ENCODE measurements around the gene PARN.
"Not testable (repeated sequence)": the region's sequence is repeated elsewhere in the genome, so short reads cannot be mapped to it uniquely, and the experiment has no call there.

Gene PARN

GRCh38 chr16:14602443-14602963 lies 27.6 kb downstream of the PARN start:
- no peak for TF ChIP-seq CTCF (conservative IDR thresholded peaks at IDR 0.05; ENCODE audit: control insufficient read depth, insufficient read depth, low read depth, low read length)
- no peak for DNase-seq (ENCODE audit: low read depth)
- H3K4me3 ChIP-seq (ENCODE audit: control insufficient read depth, low read depth, low read length) = no peak overlapping the region

- peak; percentile 44 for TF ChIP-seq CTCF (conservative IDR thresholded peaks at IDR 0.05; ENCODE audit: control insufficient read depth, insufficient read depth, low read depth, low read length)
- H3K4me3 ChIP-seq (ENCODE audit: control insufficient read depth, low read depth, low read length) = no peak overlapping the region
- DNase-seq (ENCODE audit: low read depth) = peak; percentile 45
Observed at GRCh38 chr16:14600164-14600563, 29.9 kb downstream of the PARN start.

- no peak for TF ChIP-seq CTCF (conservative IDR thresholded peaks at IDR 0.05; ENCODE audit: control insufficient read depth, insufficient read depth, low read depth, low read length)
- no peak overlapping the region for H3K4me3 ChIP-seq (ENCODE audit: control insufficient read depth, low read depth, low read length)
- no peak for DNase-seq (ENCODE audit: low read depth)
Observed at GRCh38 chr16:14586637-14587305, 43.3 kb downstream of the PARN start.

GRCh38 chr16:14585287-14585686 lies 44.8 kb downstream of the PARN start:
- no peak for TF ChIP-seq CTCF (conservative IDR thresholded peaks at IDR 0.05; ENCODE audit: control insufficient read depth, insufficient read depth, low read depth, low read length)
- H3K4me3 ChIP-seq (ENCODE audit: control insufficient read depth, low read depth, low read length) = no peak overlapping the region
- DNase-seq (ENCODE audit: low read depth) = no peak

GRCh38 chr16:14580926-14581325 lies 49.1 kb downstream of the PARN start:
- H3K4me3 ChIP-seq (ENCODE audit: control insufficient read depth, low read depth, low read length); DNase-seq (ENCODE audit: low read depth): not testable (repeated sequence)

- no peak for TF ChIP-seq CTCF (conservative IDR thresholded peaks at IDR 0.05; ENCODE audit: control insufficient read depth, insufficient read depth, low read depth, low read length)
- H3K4me3 ChIP-seq (ENCODE audit: control insufficient read depth, low read depth, low read length) = no peak overlapping the region
- DNase-seq (ENCODE audit: low read depth) = no peak
Observed at GRCh38 chr16:14579266-14579665, 50.8 kb downstream of the PARN start.

GRCh38 chr16:14576532-14576931 lies 53.5 kb downstream of the PARN start:
- no peak for DNase-seq (ENCODE audit: low read depth)
- TF ChIP-seq CTCF (conservative IDR thresholded peaks at IDR 0.05; ENCODE audit: control insufficient read depth, insufficient read depth, low read depth, low read length) = no peak
- H3K4me3 ChIP-seq (ENCODE audit: control insufficient read depth, low read depth, low read length) = no peak overlapping the region

Data from fibroblast of mammary gland (primary cell).